CD4-positive, alpha-beta T cell treated with Interleukin-12 subunit alpha and Interleukin-12 subunit beta, for 1 hour (primary cell): ENCODE data around the gene SACM1L.
"Not testable (repeated sequence)": the region's sequence is repeated elsewhere in the genome, so short reads cannot be mapped to it uniquely, and the experiment has no call there.

Experiments used
- DNase-seq: peaks from one replicate; pipeline ENCODE4 v3.0.0-alpha.2; 2020

Gene SACM1L

GRCh38 chr3:45670436-45670835, 18.8 kb upstream of the SACM1L start:
- DNase-seq: no peak

DNA sequence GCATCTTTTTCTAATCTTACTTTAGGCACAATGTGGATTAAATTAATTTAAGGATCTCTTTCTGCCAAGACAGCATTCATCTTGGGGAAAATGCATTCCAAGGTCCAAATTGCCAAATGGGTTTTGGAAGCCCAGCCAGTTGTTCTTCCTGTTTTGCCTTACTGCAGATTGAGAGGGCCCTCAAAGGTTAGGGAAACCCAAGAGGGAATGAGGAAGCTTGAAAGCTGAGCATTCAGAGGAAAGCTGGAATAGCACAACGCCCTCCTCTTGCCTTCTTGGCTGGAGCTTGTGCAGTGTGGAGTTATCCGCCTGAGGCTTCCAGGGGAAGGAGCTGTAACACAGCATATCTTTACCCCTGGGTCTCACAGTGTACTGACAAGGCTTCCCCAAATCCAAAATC, 18.2 kb upstream of the SACM1L start:
- DNase-seq: no peak

DNA sequence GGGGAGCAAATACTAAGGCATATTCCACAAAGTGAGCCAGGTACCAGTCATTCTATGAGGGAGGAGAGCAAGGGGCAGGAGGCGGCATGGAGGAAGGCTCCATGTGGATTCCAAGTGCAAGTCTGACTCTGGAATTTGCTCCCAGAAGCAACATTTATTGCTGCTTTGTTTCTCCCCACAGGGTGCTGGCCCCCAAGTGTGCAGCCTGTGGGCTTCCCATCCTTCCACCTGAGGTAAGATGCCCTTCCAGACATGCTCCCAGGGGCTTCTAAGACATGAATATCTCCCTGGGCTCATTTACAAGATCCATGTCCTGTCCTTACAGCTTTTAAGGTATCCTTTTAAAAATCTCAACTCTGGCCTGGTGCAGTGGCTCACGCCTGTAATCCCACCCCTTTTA, 15.9 kb upstream of the SACM1L start:
- DNase-seq: no peak

DNA sequence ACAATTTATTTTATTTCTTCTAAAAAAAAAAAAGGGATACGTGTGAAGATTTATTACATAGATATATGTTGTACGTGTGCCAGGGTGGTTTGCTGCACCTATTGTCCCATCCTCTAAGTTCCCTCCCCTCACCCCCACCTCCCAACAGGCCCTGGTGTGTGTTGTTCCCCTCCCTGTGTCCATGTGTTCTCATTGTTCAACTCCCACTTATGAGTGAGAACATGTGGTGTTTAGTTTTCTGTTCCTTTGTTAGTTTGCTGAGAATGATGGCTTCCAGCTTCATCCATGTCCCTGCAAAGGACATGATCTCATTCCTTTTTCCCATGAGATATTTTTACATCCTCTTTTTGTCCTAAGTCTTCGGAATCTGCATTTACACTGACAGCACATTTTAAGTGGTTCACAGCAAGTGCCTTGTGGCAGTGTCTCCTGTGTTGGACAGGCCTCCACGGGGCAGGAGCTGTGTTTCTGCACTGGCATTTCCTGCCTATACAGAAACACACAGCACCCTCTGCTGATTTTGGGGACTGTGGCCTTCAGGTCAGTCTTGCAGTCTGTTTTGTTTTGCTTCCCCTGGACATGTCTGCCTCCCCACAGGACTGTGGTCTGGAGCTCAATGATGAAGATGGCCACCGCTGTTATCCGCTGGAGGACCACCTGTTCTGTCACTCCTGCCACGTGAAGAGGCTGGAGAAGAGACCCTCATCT, 12.7 kb upstream of the SACM1L start:
- no peak for DNase-seq

DNA sequence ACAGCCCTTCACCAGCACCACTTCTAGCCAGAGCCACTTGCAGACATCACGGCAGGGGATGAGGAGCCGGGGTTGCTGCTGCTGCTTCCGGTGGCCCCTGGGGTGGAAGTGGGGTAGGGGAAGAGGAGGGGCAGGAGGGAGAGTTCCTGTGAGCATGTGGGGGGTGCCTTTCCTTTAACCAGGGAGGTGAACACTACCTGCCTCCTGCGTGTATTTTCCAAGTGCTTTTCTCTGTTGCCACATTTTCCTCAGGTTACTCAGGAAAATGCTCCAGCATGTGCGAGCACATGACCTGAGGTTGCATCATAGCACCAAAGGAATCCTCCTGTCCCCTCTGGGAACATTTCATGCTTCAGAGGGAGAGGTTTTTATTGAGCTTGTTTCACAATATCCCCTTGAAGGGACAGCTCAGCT, 12.2 kb upstream of the SACM1L start:
- peak; percentile 66 for DNase-seq

DNA sequence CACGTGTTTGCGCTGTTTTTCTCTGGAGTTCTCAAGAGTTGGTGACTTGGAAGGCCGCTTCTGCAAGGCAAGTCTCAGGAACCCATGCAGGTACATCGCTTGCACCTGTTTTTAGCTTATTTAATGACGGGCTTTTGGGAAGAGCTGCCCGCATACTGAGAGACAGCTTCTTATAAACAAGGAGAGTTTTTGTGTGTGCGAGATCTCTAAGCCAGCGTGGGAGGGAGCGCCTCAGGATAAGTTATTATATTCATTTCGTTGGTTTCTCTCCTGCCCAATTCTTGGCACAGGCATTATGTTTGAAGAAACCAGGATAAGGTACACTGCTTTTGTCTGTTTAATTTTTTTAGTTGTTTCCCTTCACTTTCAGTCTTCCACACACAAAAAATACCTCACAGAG, 11.4 kb upstream of the SACM1L start:
- DNase-seq: no peak

DNA sequence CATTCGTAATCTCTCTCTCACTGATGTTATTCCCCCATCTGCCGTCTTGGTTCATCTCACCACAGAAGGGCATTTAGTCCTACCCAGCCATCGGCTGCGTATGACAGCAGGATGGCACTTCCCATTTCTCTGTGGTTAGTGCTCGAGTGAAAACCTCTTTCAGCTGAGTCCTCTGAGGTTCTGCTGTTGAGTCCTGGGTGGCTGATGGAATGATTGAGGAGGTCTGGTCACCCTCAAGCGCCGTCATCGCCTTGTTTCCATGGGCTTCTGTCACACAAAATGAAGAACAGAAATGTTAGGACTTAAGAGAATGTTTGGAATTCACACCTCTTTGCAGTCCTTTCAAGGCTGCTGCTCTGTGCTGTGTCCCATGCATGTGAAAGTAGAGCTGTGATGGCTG, 9.4 kb upstream of the SACM1L start:
- DNase-seq: no peak

DNA sequence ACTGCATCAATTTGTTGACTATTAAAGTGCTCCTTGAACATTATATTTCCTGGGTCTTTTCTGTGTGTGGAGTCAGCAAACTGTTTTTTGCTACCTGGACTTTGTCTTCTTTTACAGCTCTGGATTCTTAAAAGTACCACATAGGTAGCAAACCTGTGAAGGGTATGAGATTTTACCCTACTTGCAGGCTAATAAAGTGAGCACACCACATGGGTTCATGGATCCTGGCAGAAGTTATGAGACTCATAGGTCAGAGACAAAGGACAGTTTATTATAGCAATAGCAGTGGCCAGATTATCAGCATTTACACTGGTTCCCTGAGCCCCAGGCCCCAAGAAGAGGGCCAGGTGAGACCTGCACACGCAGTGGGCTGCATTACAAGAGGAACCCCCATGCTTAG, 8.0 kb upstream of the SACM1L start:
- DNase-seq: no peak

- DNase-seq: no peak
Observed at GRCh38 chr3:45681846-45682245, 7.3 kb upstream of the SACM1L start.

GRCh38 chr3:45682311-45682710, 6.9 kb upstream of the SACM1L start:
- no peak for DNase-seq

DNA sequence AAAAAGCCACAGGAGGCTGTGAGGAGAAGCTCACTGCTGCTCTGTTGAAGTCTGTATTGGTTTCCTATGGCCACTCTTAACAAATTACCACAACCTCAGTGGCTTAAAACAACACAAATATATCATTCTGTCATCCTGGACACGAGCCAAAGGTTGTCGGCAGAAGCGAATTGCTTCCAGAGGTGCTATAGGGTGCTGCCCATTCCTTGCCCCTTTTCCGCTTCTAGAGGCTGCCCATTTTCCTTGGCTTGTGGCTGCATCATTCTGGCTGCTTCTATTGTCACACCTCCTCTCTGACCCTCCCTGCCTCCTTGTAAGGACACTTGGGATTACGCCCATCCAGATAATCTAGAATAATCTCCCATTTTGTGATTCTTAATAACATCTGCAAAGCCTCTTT, 6.4 kb upstream of the SACM1L start:
- no peak for DNase-seq

DNA sequence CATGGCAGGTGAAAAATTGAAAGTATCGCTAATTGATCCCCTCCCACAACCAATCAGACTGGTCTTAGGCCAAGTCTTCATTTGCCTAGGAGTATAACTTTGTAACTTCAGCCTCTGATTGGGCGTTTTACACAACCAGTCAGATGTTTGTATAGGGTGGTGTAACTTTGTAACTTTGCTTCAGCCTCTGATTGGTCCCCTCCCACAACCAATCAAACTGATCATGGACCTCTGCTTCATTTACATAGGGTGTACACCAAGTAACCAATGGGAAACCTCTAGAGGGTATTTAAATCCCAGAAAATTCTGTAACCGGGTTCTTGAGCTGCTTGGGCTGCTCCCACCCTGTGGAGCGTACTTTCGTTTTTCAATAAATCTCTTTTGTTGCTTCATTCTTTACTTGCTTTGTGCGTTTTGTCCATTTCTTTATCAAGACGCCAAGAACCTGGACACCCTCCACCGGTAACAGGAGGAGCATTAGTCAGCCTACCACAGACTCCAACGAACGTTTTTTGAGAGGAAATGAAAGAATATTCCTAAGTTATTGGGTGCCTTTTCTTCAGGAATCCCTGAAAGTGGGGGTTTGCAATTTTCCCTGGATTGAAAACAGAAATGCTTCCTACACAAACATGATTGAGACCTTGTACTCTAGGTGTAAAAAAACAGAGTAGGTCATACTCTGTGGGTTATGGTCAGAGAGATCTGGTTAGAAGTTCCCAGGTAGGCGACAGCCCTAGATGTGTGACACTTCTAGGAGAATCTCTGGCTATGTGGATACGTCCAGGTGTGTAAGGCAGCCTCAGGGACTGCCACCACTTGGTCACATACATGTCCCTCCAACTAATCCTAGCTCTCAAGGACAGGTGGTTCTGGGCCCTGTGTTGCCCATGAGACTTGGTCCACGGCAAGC, 5.5 kb upstream of the SACM1L start:
- DNase-seq: no peak

DNA sequence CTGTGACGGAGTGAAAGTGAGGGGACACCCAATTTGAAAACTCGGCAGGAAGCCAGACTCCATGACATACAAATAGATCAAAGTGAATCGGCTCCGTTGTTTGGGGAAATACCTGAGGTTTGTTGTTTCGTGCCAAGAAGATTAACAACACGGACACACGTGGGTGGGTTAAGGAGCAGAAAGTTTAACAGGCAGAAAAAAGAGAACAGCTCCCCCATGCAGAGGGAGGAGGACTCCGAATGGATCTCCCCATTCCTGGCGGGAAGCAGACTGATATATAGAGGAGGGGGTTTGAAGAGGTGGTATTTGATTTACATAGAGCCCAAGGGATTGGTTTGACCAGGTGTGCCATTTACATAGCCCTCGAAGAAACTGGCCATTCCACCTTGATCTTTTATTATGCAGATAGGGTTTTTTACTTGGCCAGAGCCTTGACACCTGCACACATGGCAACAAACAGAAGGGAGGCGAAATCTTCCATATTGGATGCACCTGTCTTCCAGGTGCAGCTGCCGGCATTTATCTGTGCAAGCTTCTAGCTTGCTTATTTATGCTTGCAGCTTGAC, 4.8 kb upstream of the SACM1L start:
- no peak for DNase-seq

DNA sequence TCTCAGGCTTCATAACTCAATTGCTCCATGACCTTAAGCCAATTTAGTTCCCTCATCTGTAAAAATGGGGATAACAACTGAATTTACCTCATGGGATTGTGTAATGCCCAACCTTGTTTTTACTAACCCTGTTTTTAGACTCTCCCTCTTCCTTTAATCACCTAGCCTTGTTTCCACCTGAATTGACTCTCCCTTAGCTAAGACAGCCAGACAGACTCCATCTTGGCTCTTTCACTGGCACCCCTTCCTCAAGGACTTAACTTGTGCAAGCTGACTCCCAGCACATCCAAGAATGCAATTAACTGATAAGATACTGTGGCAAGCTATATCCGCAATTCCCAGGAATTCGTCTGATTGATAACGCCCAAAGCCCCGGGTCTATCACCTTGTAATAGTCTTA, 3.5 kb upstream of the SACM1L start:
- not testable (repeated sequence) for DNase-seq

- DNase-seq: no peak
Observed at GRCh38 chr3:45686850-45687249, 2.3 kb upstream of the SACM1L start.

- no peak for DNase-seq
Observed at GRCh38 chr3:45687828-45688193, 1.4 kb upstream of the SACM1L start.

- DNase-seq: no peak
Observed at GRCh38 chr3:45688194-45688881, 858 bp upstream of the SACM1L start.

DNA sequence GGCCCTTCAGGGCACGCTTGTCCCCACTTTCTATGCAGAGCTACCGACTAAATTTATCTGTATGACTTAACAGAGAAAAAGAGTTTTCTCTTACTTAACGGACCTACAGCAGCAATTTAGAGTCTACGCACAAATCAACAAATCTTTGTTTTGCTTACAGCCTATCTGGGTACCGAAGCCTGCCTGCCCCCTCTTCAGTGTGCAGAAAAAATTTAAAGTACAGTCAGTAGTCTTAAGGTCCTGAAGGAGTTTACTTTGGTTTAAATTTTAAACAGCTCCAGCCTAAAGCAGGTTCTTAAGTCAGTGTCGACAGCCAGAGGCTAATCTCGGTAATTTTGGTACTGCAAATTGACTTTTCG, 570 bp downstream of the SACM1L start:
- DNase-seq: no peak

DNA sequence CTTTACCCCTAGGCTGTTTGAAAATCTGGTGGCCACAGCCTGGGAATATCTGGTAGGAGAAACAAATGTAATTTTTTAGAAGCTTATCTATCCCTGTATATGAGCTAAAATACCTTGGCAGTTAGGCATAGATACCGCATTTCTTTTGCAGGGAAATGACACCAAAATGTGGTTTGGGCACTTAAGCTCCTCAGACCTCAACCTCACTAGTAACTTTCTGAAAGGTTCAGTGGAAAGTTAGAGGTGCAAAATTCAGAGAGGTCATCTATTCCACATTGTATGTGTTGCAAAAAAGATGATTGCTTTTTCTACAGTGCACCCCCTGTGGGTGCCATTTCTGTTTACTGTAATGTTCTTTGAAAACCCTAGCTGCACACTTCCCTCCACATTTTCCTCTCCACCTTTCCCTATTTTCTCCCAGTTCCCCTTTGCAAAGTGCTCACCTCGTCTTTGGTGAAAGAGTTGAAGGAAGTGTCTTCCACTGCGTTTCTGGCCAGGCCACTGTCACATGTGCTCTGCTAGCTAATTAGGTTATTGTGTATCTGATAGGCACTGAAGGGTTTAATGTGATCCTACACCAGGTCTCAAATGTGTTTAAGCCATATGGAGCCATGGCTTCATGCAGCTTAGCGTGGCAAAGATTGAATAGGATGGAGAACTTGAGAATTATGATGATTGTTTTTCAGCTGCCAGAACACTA, 1.3 kb downstream of the SACM1L start:
- DNase-seq: no peak

- DNase-seq: no peak
Observed at GRCh38 chr3:45691842-45692241, 2.6 kb downstream of the SACM1L start.

DNA sequence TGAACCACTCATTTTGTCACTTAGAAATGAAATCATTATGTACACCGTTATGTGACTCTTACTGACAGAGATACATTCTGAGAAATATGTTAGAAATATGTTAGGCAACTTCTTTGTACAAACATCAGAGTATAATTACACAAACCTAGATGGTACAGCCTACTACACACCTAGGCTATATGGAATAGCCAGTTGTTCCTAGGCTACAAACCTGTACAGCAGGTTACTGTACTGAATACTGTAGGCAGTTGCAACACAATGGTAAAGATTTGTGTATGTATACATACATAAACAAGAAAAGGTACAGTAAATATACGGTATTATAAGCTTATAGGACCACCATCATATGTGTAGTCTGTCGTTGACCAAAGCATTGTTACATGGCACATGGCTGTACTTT, 3.7 kb downstream of the SACM1L start:
- no peak for DNase-seq

DNA sequence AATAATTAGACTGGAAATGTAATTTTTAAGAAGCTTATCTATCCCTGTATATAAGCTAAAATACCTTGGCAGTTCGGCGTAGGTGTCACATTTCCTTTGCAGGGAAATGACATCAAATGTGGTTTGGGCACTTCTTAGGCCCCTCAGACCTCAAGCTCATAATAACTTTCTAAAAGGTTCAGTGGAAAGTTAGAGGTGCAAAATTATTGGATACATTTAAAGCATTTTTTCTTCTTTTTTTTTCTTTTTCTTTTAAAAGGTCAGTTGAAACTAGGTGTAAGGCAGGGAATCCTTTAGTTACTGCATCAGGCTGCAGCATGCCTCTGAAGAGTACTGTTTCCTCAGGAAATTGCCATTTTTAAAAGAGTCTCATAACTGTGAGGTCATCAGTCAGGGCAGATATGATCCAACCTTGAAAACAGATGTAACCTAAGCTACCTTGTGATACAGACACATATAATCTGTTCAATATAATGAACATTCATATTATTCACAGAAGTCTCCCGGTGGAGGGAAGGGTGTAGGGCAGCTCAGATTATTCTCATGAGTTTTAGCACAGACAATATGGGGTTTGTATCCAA, 4.8 kb downstream of the SACM1L start:
- DNase-seq: peak; percentile 69

- DNase-seq: not testable (repeated sequence)
Observed at GRCh38 chr3:45695166-45695565, 6.0 kb downstream of the SACM1L start.
